PC-9 (cell line): ENCODE measurements around the gene GMEB2.

Source experiments
- CTCF ChIP-seq: fragments of 200-600 bp; sonication (generic); conservative IDR thresholded peaks from 2 replicates; pipeline ENCODE4 v1.6.1; 2017; ENCODE audit warnings: mixed run types, antibody characterized with exemption, mild to moderate bottlenecking, moderate library complexity
- EZH2 ChIP-seq: fragments of 200-600 bp; sonication (generic); IDR thresholded peaks from 2 replicates; pipeline ENCODE4 v1.8.0; 2017; ENCODE audit warnings: antibody characterized with exemption, low read depth

DNA sequence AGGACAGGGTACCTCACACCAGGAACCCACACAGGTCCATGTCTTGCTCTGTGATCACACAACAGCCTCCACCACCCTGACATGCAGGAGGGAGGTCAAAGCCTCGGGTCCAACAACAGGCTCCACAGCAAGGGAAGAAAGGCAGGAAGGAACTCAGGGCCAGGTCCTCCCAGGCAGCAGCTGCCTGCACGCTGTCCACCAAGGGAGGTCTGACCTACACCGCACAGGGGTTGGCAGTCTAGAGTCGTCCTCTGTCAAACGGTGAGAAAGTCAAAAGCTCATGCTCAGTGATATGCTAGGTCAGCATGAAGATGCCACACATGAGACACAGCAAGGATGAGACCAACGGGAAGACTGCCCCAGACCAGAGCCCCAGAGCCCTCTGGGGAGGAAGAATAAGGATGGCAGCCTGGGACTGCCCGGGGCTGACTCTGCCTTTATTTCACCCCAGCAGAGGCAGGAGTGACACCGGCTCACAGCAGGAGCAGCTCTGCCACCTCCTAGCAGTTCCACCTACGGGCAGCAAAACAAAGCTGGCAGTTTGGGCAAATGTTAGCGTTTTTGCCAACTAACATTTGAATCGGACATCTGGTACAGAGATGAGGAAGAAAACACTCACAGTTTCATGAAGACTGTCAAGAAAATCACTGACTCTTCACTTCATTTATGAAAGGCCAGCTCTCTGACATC is 8.5 kb downstream of the GMEB2 start:
- TF ChIP-seq CTCF (no peak), EZH2 (no peak)
